Activated T-cell treated with anti-CD3 and anti-CD28 coated beads, Interleukin-2, amount 50 U/mL, for 24 hours (primary cell): ENCODE data around the gene LDB2.

Source experiments
- DNase-seq: peaks from one replicate; pipeline ENCODE4 v3.0.0-alpha.2; 2020
- H3K27ac Mint-ChIP-seq: 2 replicates; pipeline ENCODE4 v1.8.0; 2020; ENCODE audit warnings: mild to moderate bottlenecking, mixed read lengths
- H3K27me3 Mint-ChIP-seq: 2 replicates; pipeline ENCODE4 v1.8.0; 2020; ENCODE audit warnings: mixed read lengths
- H3K36me3 Mint-ChIP-seq: 2 replicates; pipeline ENCODE4 v1.8.0; 2020; ENCODE audit warnings: low read depth, mixed read lengths
- H3K4me1 Mint-ChIP-seq: 2 replicates; pipeline ENCODE4 v1.8.0; 2020; ENCODE audit warnings: low read depth, mixed read lengths
- H3K4me3 Mint-ChIP-seq: 2 replicates; pipeline ENCODE4 v1.8.0; 2020; ENCODE audit warnings: mild to moderate bottlenecking, moderate library complexity, mixed read lengths
- H3K9me3 Mint-ChIP-seq: 2 replicates; pipeline ENCODE4 v1.8.0; 2020; ENCODE audit warnings: mixed read lengths

Gene LDB2

DNA sequence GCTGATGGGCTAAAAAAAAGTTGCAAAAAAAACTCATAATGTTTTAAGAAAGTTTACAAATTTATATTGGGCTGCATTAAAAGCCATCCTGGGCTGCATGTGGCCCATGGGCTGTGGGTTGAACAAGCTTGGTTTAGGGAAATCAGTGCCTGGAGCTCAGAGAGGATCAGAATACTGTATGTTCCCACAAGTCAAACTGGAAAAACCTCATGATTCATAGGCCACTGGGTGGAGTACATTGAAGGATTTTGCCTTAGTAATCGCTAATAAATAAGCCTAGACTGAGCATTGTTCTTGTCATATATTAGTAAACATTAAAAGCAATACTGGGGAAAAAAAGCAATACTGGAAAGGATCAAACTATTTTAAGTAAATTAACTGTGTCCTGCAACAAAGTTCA is 425.9 kb downstream of the LDB2 start:
- peaks cover 4% of the 10 kb centered on the region for H3K27me3 Mint-ChIP-seq
- no peak overlapping the region for H3K27ac Mint-ChIP-seq
- H3K4me1 Mint-ChIP-seq, result no peaks in the 10 kb centered on the region
- peaks cover 30% of the 10 kb centered on the region for H3K9me3 Mint-ChIP-seq
- H3K36me3 Mint-ChIP-seq, result no peaks in the 10 kb centered on the region
- no peak for DNase-seq
- H3K4me3 Mint-ChIP-seq, result no peak overlapping the region

DNA sequence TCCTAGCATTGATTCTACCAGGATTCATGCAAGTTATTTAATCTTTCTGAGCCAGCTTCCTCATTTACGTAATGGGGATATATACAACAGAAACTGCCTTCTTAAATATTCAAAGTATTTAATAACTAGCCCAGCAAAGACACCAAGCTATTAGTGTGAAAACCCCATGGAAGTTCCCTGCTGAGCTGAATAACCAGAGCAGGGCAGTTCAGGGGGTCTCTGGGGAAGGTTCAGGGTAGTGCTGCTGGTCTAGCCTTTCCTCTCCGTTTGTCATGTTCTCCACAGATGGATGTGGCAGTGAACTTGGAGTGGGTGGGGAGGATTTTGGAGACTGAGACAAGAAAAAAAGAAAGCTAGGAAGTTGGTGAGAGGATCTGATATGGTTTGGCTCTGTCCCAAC is 431.4 kb downstream of the LDB2 start:
- peaks cover 15% of the 10 kb centered on the region for H3K9me3 Mint-ChIP-seq
- H3K27me3 Mint-ChIP-seq, result peaks cover 7% of the 10 kb centered on the region
- DNase-seq, result no peak
- no peaks in the 10 kb centered on the region for H3K36me3 Mint-ChIP-seq
- H3K4me1 Mint-ChIP-seq, result no peaks in the 10 kb centered on the region
- H3K27ac Mint-ChIP-seq, result no peak overlapping the region
- no peak overlapping the region for H3K4me3 Mint-ChIP-seq

DNA sequence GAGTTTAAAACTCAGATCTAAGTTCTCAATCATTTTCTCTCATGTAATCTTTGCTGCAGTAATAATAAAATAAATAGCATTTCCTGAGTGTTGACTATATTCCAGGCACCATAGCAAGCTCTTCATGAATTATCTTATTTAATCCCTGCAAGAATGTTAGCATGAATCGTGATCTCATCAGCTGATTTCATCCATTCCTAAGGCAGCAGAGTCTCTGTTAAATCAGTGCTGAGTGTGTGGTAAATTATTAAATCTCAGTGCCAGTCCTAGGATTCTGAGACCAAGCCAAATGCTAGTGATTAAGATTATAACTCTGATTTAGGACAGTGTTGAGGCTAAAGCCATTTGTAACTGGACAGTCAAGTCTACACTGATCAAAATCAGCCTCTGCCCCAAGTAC is 431.9 kb downstream of the LDB2 start:
- Mint-ChIP-seq H3K4me3 (no peak overlapping the region), H3K27ac (no peak overlapping the region), H3K36me3 (no peaks in the 10 kb centered on the region), H3K27me3 (peaks cover 7% of the 10 kb centered on the region), H3K4me1 (no peaks in the 10 kb centered on the region), H3K9me3 (peaks cover 10% of the 10 kb centered on the region)
- DNase-seq, result no peak

DNA sequence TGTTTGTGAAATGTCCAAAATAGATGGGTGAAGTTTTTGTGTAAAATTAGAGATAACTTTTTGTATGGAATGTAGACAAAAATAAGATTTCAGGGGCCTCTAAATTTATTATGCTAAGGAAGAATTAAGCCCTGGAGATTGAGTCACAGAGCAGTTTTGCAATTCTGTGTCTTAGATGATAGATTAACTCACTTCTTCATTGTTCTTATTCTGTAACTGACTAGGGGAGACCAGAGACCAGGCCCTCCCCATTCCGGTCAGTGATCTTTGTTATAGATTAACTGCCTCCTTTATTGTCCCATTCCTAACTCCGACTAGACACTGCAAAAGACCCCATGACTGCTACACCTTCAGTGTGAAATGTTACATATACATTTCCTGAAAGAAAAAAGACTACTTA is 433.8 kb downstream of the LDB2 start:
- no peak overlapping the region for H3K27ac Mint-ChIP-seq
- H3K4me3 Mint-ChIP-seq, result no peak overlapping the region
- DNase-seq, result no peak
- H3K4me1 Mint-ChIP-seq, result no peaks in the 10 kb centered on the region
- H3K9me3 Mint-ChIP-seq, result peaks cover 4% of the 10 kb centered on the region
- no peaks in the 10 kb centered on the region for H3K36me3 Mint-ChIP-seq
- peaks cover 9% of the 10 kb centered on the region for H3K27me3 Mint-ChIP-seq

DNA sequence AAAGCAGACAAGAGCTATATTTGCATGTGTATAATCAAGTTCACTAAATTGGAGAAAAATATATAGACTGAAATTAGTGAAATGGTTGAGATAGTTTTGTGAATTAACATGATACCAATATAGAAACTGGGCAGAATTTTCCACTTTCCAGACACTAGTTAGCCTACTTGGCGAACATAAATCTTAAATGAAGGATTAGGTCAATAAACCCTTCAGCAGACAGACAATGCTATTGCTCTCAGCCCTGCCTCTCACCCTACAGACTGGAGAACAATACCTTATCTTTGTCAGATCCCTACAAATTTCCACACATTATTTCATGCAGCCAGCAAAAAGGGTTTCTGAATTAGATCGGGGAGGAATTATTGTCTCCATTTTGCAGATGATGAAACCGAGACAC is 435.8 kb downstream of the LDB2 start:
- no peaks in the 10 kb centered on the region for H3K9me3 Mint-ChIP-seq
- H3K4me1 Mint-ChIP-seq, result no peaks in the 10 kb centered on the region
- H3K27ac Mint-ChIP-seq, result no peak overlapping the region
- peaks cover 5% of the 10 kb centered on the region for H3K27me3 Mint-ChIP-seq
- no peak for DNase-seq
- H3K4me3 Mint-ChIP-seq, result no peak overlapping the region
- no peaks in the 10 kb centered on the region for H3K36me3 Mint-ChIP-seq

DNA sequence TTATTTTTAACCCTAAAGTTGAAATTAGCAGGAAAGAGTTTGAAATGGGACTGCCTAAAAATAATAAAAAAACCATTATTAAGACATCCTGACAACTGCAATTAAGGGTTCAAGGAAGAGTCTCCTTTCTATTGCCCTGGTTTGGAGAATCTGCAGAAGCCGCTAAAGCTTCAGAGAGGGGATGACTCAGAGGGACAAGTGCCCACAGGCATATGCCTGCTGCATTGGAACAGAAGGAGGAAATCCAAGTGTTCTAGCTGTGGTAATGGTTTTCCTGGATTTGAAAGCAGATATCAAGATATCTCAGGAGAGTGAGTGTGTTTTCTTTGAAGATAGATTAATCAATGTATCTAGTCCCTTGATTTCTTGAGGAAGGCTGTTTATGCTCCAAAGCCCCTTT is 437.1 kb downstream of the LDB2 start:
- no peaks in the 10 kb centered on the region for H3K36me3 Mint-ChIP-seq
- H3K4me1 Mint-ChIP-seq, result no peaks in the 10 kb centered on the region
- H3K4me3 Mint-ChIP-seq, result no peak overlapping the region
- H3K27ac Mint-ChIP-seq, result no peak overlapping the region
- no peak for DNase-seq
- no peaks in the 10 kb centered on the region for H3K9me3 Mint-ChIP-seq
- H3K27me3 Mint-ChIP-seq, result peaks cover 5% of the 10 kb centered on the region

DNA sequence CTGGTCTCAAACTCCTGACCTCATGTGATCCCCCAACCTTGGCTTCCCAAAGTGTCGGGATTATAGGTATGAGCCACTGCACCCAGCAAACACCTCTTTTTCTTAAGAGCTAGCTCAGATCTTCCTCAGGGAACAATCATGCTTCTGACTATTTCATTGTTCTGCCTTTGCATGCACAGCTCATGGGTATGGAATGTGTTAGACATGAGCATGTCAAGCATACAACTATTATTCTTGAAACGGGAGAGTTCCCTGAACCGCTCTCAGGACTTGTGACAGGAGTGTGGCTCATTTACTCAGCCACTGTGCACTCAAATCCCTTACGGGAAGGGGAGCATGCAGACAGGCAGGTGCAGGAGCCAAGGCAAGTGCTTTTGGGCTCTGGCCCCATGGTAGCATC is 440.5 kb downstream of the LDB2 start:
- DNase-seq, result no peak

More for the DNA sequence above, 440.5 kb downstream of the LDB2 start:
- Mint-ChIP-seq H3K27ac (no peak overlapping the region), H3K9me3 (no peaks in the 10 kb centered on the region), H3K36me3 (no peaks in the 10 kb centered on the region), H3K27me3 (peaks cover 2% of the 10 kb centered on the region), H3K4me1 (no peaks in the 10 kb centered on the region), H3K4me3 (no peak overlapping the region)
